ENCODE data around the gene CEMIP2.

The CEMIP2 gene

GRCh38 chr9:71763832-71764231, 4.5 kb downstream of the CEMIP2 start:
- no peak overlapping the region for H3K27ac ChIP-seq

GRCh38 chr9:71762900-71763653, 5.2 kb downstream of the CEMIP2 start:
- H3K27ac ChIP-seq = no peak overlapping the region
- TF ChIP-seq CTCF (conservative IDR thresholded peaks at IDR 0.05) = no peak
- no peak for TF ChIP-seq ZFX (IDR thresholded peaks at IDR 0.05)

More at GRCh38 chr9:71763832-71764231, 4.5 kb downstream of the CEMIP2 start:
- TF ChIP-seq CTCF (conservative IDR thresholded peaks at IDR 0.05) (no peak), ZFX (IDR thresholded peaks at IDR 0.05) (no peak)

- no peak overlapping the region for H3K27ac ChIP-seq
- TF ChIP-seq CTCF (conservative IDR thresholded peaks at IDR 0.05) (no peak), ZFX (IDR thresholded peaks at IDR 0.05) (no peak)
These were observed 6.4 kb downstream of the CEMIP2 start for GRCh38 chr9:71761938-71762353.

GRCh38 chr9:71760901-71761300, 7.4 kb downstream of the CEMIP2 start:
- no peak for TF ChIP-seq ZFX (IDR thresholded peaks at IDR 0.05)
- TF ChIP-seq CTCF (conservative IDR thresholded peaks at IDR 0.05) = no peak
- no peak overlapping the region for H3K27ac ChIP-seq

GRCh38 chr9:71758785-71759184, 9.5 kb downstream of the CEMIP2 start:
- no peak for TF ChIP-seq ZFX (IDR thresholded peaks at IDR 0.05)
- TF ChIP-seq CTCF (conservative IDR thresholded peaks at IDR 0.05) = no peak
- peak overlapping the region; percentile 21; the same call in 1 of the 2 replicates for H3K27ac ChIP-seq

GRCh38 chr9:71758277-71758676, 10.0 kb downstream of the CEMIP2 start:
- TF ChIP-seq ZFX (IDR thresholded peaks at IDR 0.05) (no peak), CTCF (conservative IDR thresholded peaks at IDR 0.05) (no peak)
- H3K27ac ChIP-seq = peak overlapping the region; percentile 21; the same call in 1 of the 2 replicates

GRCh38 chr9:71756753-71757152, 11.6 kb downstream of the CEMIP2 start:
- H3K27ac ChIP-seq = no peak overlapping the region
- TF ChIP-seq CTCF (conservative IDR thresholded peaks at IDR 0.05) (no peak), ZFX (IDR thresholded peaks at IDR 0.05) (no peak)

Measured in C4-2B (cell line).